Astrocyte (in vitro differentiated cells and primary cell): ENCODE results near the gene LOXL4. TPM values are rescaled to one million over a fixed set of nuclear protein-coding genes. Genes with fewer than 3 reads are reported as not detected.

Source experiments
- DNase-seq: peaks from one replicate; pipeline ENCODE4 v3.0.0-alpha.2; 2010; ENCODE audit warnings: low read depth
- FAIRE-seq: peaks from 2 replicates; lab custom pipeline; 2011; peaks lifted over from hg19 to GRCh38; lab: Jason Lieb, UNC
- H2AFZ ChIP-seq: 2 replicates; pipeline ENCODE4 v1.6.0; 2012; ENCODE audit warnings: low read depth, low read length, inconsistent platforms
- H3K27ac ChIP-seq: 2 replicates; pipeline ENCODE4 v1.5.1; 2011; ENCODE audit warnings: low read depth, low read length, inconsistent platforms
- H3K27me3 ChIP-seq: 2 replicates; pipeline ENCODE4 v1.6.0; 2011; ENCODE audit warnings: low read length, inconsistent platforms; ENCODE audit not compliant: insufficient read depth
- H3K36me3 ChIP-seq: 2 replicates; pipeline ENCODE4 v1.5.1; 2011; ENCODE audit warnings: low read length, inconsistent platforms; ENCODE audit not compliant: insufficient read depth
- H3K4me1 ChIP-seq: 2 replicates; pipeline ENCODE4 v1.5.1; 2011; ENCODE audit warnings: low read length, inconsistent platforms; ENCODE audit not compliant: insufficient read depth
- H3K4me2 ChIP-seq: 2 replicates; pipeline ENCODE4 v1.6.0; 2012; ENCODE audit warnings: low read length, inconsistent platforms
- H3K4me3 ChIP-seq: 2 replicates; pipeline ENCODE4 v1.5.1; 2011; ENCODE audit warnings: low read depth, mild to moderate bottlenecking, low read length, inconsistent platforms; ENCODE audit not compliant: insufficient read depth
- H3K79me2 ChIP-seq: 2 replicates; pipeline ENCODE4 v1.6.0; 2012; ENCODE audit warnings: mild to moderate bottlenecking, low read length, inconsistent platforms; ENCODE audit not compliant: insufficient read depth
- H3K9ac ChIP-seq: 2 replicates; pipeline ENCODE4 v1.6.0; 2012; ENCODE audit warnings: mild to moderate bottlenecking, low read length, inconsistent platforms
- H3K9me3 ChIP-seq: 2 replicates; pipeline ENCODE4 v1.5.1; 2012; ENCODE audit warnings: low read depth, mild to moderate bottlenecking, low read length, inconsistent platforms; ENCODE audit not compliant: insufficient read depth
- H4K20me1 ChIP-seq: 2 replicates; pipeline ENCODE4 v1.6.0; 2012; ENCODE audit warnings: low read length, inconsistent platforms; ENCODE audit not compliant: insufficient read depth
- H3K27ac Mint-ChIP-seq: one replicate; pipeline ENCODE4 v1.8.0; 2021; ENCODE audit warnings: mild to moderate bottlenecking, mixed read lengths; ENCODE audit not compliant: unreplicated experiment
- H3K27me3 Mint-ChIP-seq: one replicate; pipeline ENCODE4 v1.8.0; 2021; ENCODE audit warnings: low read depth, mixed read lengths; ENCODE audit not compliant: unreplicated experiment
- H3K36me3 Mint-ChIP-seq: one replicate; pipeline ENCODE4 v1.8.0; 2021; ENCODE audit warnings: low read depth, mixed read lengths; ENCODE audit not compliant: unreplicated experiment
- H3K4me1 Mint-ChIP-seq: one replicate; pipeline ENCODE4 v1.8.0; 2021; ENCODE audit warnings: low read depth, mixed read lengths; ENCODE audit not compliant: unreplicated experiment
- H3K4me3 Mint-ChIP-seq: one replicate; pipeline ENCODE4 v1.8.0; 2021; ENCODE audit warnings: mild to moderate bottlenecking, moderate library complexity, mixed read lengths; ENCODE audit not compliant: unreplicated experiment
- H3K9me3 Mint-ChIP-seq: one replicate; pipeline ENCODE4 v1.8.0; 2021; ENCODE audit warnings: mild to moderate bottlenecking, mixed read lengths; ENCODE audit not compliant: unreplicated experiment
- CTCF ChIP-seq: IDR thresholded peaks from 2 replicates; pipeline ENCODE4 v1.5.1; 2011; ENCODE audit warnings: low read depth, mild to moderate bottlenecking, inconsistent platforms, low read length, moderate library complexity; ENCODE audit not compliant: insufficient read depth
- EZH2 ChIP-seq: IDR thresholded peaks from 2 replicates; pipeline ENCODE4 v1.6.1; 2012; ENCODE audit warnings: mild to moderate bottlenecking, low read length, inconsistent platforms; ENCODE audit not compliant: insufficient read depth
- total RNA-seq: library from RNA; stranded (reverse); gene quantifications from 2 replicates; pipeline ENCODE4 v1.2.1, GENCODE V29; 2021

The LOXL4 gene
- total RNA-seq, 1 donor from 2014 or later: 26.6 TPM

GRCh38 chr10:98276311-98276710, 8.3 kb upstream of the LOXL4 start:
- FAIRE-seq: no peak
- Histone ChIP-seq H3K4me3 (no peak overlapping the region), H3K36me3 (no peaks in the 10 kb centered on the region), H3K4me1 (no peaks in the 10 kb centered on the region), H3K4me2 (no peak overlapping the region), H4K20me1 (no peaks in the 10 kb centered on the region), H3K79me2 (no peaks in the 10 kb centered on the region), H3K27ac (no peak overlapping the region), H2AFZ (no peak overlapping the region), H3K9me3 (no peaks in the 10 kb centered on the region), H3K9ac (no peak overlapping the region), H3K27me3 (peaks cover 8% of the 10 kb centered on the region)
- DNase-seq: no peak
- no peak overlapping the region for H3K4me3 Mint-ChIP-seq
- no peak overlapping the region for H3K27ac Mint-ChIP-seq
- H3K9me3 Mint-ChIP-seq: peaks cover 10% of the 10 kb centered on the region
- peaks cover 5% of the 10 kb centered on the region for H3K36me3 Mint-ChIP-seq
- TF ChIP-seq EZH2: no peak
- no peak for TF ChIP-seq CTCF
- H3K4me1 Mint-ChIP-seq: peaks cover 10% of the 10 kb centered on the region
- H3K27me3 Mint-ChIP-seq: peaks cover 13% of the 10 kb centered on the region

- Histone ChIP-seq H3K9ac (no peak overlapping the region), H2AFZ (no peak overlapping the region), H3K4me3 (no peak overlapping the region), H3K36me3 (no peaks in the 10 kb centered on the region), H4K20me1 (no peaks in the 10 kb centered on the region), H3K4me2 (no peak overlapping the region), H3K79me2 (no peaks in the 10 kb centered on the region), H3K27ac (no peak overlapping the region), H3K4me1 (peaks cover 9% of the 10 kb centered on the region), H3K9me3 (no peaks in the 10 kb centered on the region), H3K27me3 (peaks cover 3% of the 10 kb centered on the region)
- Mint-ChIP-seq H3K4me1 (peaks cover 20% of the 10 kb centered on the region), H3K36me3 (peaks cover 5% of the 10 kb centered on the region), H3K27ac (no peak overlapping the region), H3K9me3 (peaks cover 2% of the 10 kb centered on the region), H3K4me3 (no peak overlapping the region), H3K27me3 (peaks cover 13% of the 10 kb centered on the region)
- TF ChIP-seq EZH2 (no peak), CTCF (no peak)
- no peak for DNase-seq
- FAIRE-seq: no peak
Measured at GRCh38 chr10:98274562-98274961, 6.6 kb upstream of the LOXL4 start.

- H3K36me3 Mint-ChIP-seq: peaks cover 5% of the 10 kb centered on the region
- TF ChIP-seq EZH2 (no peak), CTCF (no peak)
- FAIRE-seq: no peak
Measured at GRCh38 chr10:98273057-98273850, 5.3 kb upstream of the LOXL4 start.

More at GRCh38 chr10:98273057-98273850, 5.3 kb upstream of the LOXL4 start:
- H3K27me3 ChIP-seq: peaks cover 3% of the 10 kb centered on the region
- DNase-seq: no peak
- Mint-ChIP-seq H3K27me3 (peaks cover 13% of the 10 kb centered on the region), H3K4me3 (no peak overlapping the region), H3K4me1 (peaks cover 28% of the 10 kb centered on the region), H3K27ac (peak overlapping the region; percentile 19), H3K9me3 (peaks cover 2% of the 10 kb centered on the region)
- H3K36me3 ChIP-seq: no peaks in the 10 kb centered on the region
- H3K4me1 ChIP-seq: peaks cover 21% of the 10 kb centered on the region
- H2AFZ ChIP-seq: no peak overlapping the region
- no peak overlapping the region for H3K4me3 ChIP-seq
- H3K9me3 ChIP-seq: no peaks in the 10 kb centered on the region
- H3K27ac ChIP-seq: no peak overlapping the region
- H3K79me2 ChIP-seq: no peaks in the 10 kb centered on the region
- no peaks in the 10 kb centered on the region for H4K20me1 ChIP-seq
- H3K9ac ChIP-seq: no peak overlapping the region
- no peak overlapping the region for H3K4me2 ChIP-seq
